GM19035 (cell line): ENCODE measurements around the gene AP1AR.
"Not testable (repeated sequence)": the region's sequence is repeated elsewhere in the genome, so short reads cannot be mapped to it uniquely, and the experiment has no call there.

Experiments used
- ATAC-seq: cut with Tn5 transposase; IDR thresholded peaks from one replicate; pipeline ENCODE4 v1.9.1; 2021; ENCODE audit not compliant: unreplicated experiment

Gene AP1AR

GRCh38 chr4:112309263-112309791, 77.7 kb downstream of the AP1AR start:
- not testable (repeated sequence) for ATAC-seq

GRCh38 chr4:112311516-112311915, 79.9 kb downstream of the AP1AR start:
- ATAC-seq: no peak

- peak; percentile 95 for ATAC-seq
These were observed 81.1 kb downstream of the AP1AR start for GRCh38 chr4:112312610-112313239.

- no peak for ATAC-seq
These were observed 83.9 kb downstream of the AP1AR start for GRCh38 chr4:112315446-112315845.

GRCh38 chr4:112316360-112316759, 84.8 kb downstream of the AP1AR start:
- no peak for ATAC-seq

DNA sequence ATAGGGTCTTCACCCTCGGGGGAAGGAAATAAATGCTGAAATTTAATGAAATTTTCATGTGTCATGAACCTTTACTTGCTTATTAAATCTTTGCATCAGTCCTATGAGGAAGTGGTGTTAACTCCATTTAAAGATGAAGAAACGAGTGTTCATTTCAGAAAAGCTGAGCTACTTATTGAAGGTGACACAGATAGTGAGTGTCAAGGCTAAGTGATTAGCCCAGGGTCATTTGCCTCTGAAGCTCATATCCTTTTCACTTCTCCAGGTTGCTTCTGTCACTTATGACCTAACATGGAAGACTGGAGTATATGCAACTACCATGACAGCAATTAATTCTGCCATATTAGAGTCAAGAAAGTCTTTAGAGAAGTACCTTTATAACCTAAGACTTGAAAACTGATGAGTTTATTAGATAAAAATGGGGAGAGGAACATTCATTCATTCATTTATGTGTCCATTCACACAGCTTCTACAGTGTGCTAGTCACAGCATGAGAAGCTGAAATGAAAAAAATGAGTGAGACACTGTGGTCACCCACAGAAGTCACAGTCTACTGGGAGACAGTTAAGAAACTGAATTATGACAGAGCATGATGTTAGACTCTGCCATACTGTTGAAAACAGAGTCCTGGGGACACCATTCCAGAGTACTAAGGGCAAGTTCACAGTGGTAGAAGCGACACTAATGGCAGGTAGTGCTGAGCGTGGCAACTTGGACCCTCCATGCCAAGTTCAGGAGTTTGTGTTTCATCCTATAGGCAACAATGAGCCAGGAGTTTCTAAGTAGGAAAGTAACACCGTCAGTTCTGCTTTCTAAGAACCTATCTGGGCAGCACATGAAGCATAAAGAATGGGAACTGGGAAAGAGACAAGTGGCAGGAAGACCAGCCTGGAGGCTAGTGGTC, 86.9 kb downstream of the AP1AR start:
- peak; percentile 95 for ATAC-seq
